Adrenal gland (tissue), 5 donors: ENCODE data around the gene BBOX1.
"Not testable (repeated sequence)": the region's sequence is repeated elsewhere in the genome, so short reads cannot be mapped to it uniquely, and the experiment has no call there.

Source experiments
- POLR2A ChIP-seq, 2 donors: fragments of 450-650 bp; IDR thresholded peaks; one replicate each; pipeline ENCODE4 v1.6.1; 2017; ENCODE audit warnings: antibody characterized with exemption in 2 of 2, mild to moderate bottlenecking in 2 of 2, moderate library complexity in 1 of 2
- TF ChIP-seq, protein P1 (sequence below), 6 experiments: fragments of 450-650 bp in 4 of 6; fragments of 200-600 bp in 2 of 6; sonication (generic) in 1 of 6; IDR thresholded peaks; 1 replicate in 5 of 6; 2 replicates in 1 of 6; pipeline versions ENCODE4 v1.5.1 to v1.8.0; 2016 to 2021; ENCODE audit warnings: antibody characterized with exemption in 6 of 6, mild to moderate bottlenecking in 2 of 6, moderate library complexity in 1 of 6
- donor health status: DM: no; HTN: no; CAD: no.

DNA sequence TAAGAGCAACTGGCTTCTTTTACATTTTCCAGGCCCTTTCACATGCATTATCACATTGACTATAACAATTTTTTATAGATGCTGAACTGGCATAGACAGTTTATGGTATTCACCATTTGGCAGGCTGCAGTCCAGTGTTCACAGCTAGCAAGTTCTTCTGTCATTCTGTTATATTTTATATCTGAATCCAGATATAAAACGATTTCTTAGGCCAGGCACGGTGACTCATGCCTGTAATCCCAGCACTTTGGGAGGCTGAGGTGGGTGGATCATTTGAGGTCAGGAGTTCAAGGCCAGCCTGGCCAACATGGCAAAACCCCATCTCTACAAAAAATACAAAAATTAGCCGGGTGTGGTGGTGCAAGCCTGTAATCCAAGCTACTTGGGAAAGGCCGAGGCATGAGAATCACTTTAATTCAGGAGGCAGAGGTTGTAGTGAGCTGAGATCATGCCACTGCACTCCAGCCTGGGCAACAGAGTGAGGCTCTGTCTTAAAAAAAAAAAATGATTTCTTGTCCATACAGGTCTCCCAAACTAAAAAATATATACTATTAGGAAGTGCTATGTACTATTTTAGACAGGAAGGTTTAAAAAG lies 39.4 kb upstream of the BBOX1 start:
- TF ChIP-seq POLR2A (IDR thresholded peaks at IDR 0.05), result not testable (repeated sequence)
- TF ChIP-seq, protein P1, sequence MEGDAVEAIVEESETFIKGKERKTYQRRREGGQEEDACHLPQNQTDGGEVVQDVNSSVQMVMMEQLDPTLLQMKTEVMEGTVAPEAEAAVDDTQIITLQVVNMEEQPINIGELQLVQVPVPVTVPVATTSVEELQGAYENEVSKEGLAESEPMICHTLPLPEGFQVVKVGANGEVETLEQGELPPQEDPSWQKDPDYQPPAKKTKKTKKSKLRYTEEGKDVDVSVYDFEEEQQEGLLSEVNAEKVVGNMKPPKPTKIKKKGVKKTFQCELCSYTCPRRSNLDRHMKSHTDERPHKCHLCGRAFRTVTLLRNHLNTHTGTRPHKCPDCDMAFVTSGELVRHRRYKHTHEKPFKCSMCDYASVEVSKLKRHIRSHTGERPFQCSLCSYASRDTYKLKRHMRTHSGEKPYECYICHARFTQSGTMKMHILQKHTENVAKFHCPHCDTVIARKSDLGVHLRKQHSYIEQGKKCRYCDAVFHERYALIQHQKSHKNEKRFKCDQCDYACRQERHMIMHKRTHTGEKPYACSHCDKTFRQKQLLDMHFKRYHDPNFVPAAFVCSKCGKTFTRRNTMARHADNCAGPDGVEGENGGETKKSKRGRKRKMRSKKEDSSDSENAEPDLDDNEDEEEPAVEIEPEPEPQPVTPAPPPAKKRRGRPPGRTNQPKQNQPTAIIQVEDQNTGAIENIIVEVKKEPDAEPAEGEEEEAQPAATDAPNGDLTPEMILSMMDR (IDR thresholded peaks at IDR 0.05), result not testable (repeated sequence)
